HG03442 (cell line): ENCODE data around the gene OR52E2.

Experiments
- ATAC-seq: cut with Tn5 transposase; IDR thresholded peaks from one replicate; pipeline ENCODE4 v1.9.1; 2021; ENCODE audit warnings: mild to moderate bottlenecking, moderate library complexity; ENCODE audit not compliant: unreplicated experiment

OR52E2 gene

GRCh38 chr11:5013012-5013411, 46.4 kb downstream of the OR52E2 start:
- no peak for ATAC-seq

- no peak for ATAC-seq
Measured at GRCh38 chr11:5011254-5011653, 48.2 kb downstream of the OR52E2 start.
